HG02678 (cell line): ENCODE data around the gene REG3G.

Experiments used
- ATAC-seq: cut with Tn5 transposase; IDR thresholded peaks from one replicate; pipeline ENCODE4 v1.9.1; 2021; ENCODE audit warnings: mild to moderate bottlenecking, moderate library complexity; ENCODE audit not compliant: unreplicated experiment

REG3G gene

GRCh38 chr2:79025421-79025820, at the start of gene REG3G:
TSS of gene REG3G (plus strand) at chr2:79025702. CDS start at chr2:79026094, 392 bp downstream.
- ATAC-seq, result no peak

- ATAC-seq, result peak; percentile 90
Measured at GRCh38 chr2:78977661-78978145, 47.8 kb upstream of the REG3G start.

GRCh38 chr2:78978340-78978739, 47.2 kb upstream of the REG3G start:
- ATAC-seq, result no peak

- peak; percentile 39 for ATAC-seq
Measured at GRCh38 chr2:78979380-78980151, 45.9 kb upstream of the REG3G start.

- ATAC-seq, result no peak
Measured at GRCh38 chr2:78980152-78980465, 45.4 kb upstream of the REG3G start.

- ATAC-seq, result no peak
Measured at GRCh38 chr2:78980871-78981270, 44.6 kb upstream of the REG3G start.

GRCh38 chr2:78982638-78983330, 42.7 kb upstream of the REG3G start:
- ATAC-seq, result no peak

GRCh38 chr2:78984386-78984785, 41.1 kb upstream of the REG3G start:
- no peak for ATAC-seq

- no peak for ATAC-seq
Measured at GRCh38 chr2:78985558-78985957, 39.9 kb upstream of the REG3G start.

GRCh38 chr2:78989051-78989450, 36.5 kb upstream of the REG3G start:
- ATAC-seq, result no peak

GRCh38 chr2:78992451-78992806, 33.1 kb upstream of the REG3G start:
- no peak for ATAC-seq

- ATAC-seq, result no peak
Measured at GRCh38 chr2:78992807-78993517, 32.5 kb upstream of the REG3G start.

GRCh38 chr2:78993518-78994148, 31.9 kb upstream of the REG3G start:
- ATAC-seq, result no peak

GRCh38 chr2:78994789-78995188, 30.7 kb upstream of the REG3G start:
- no peak for ATAC-seq

GRCh38 chr2:78999406-78999805, 26.1 kb upstream of the REG3G start:
- no peak for ATAC-seq

- ATAC-seq, result no peak
Measured at GRCh38 chr2:79000008-79000576, 25.4 kb upstream of the REG3G start.

GRCh38 chr2:79001285-79001684, 24.2 kb upstream of the REG3G start:
- ATAC-seq, result no peak

- ATAC-seq, result no peak
Measured at GRCh38 chr2:79004680-79005079, 20.8 kb upstream of the REG3G start.

GRCh38 chr2:79005216-79005615, 20.3 kb upstream of the REG3G start:
- ATAC-seq, result no peak

- ATAC-seq, result no peak
Measured at GRCh38 chr2:79009388-79009787, 16.1 kb upstream of the REG3G start.

GRCh38 chr2:79011496-79011895, 14.0 kb upstream of the REG3G start:
- ATAC-seq, result no peak
